H9 (cell line): ENCODE results near the gene FRK. TPM values are rescaled to one million over a fixed set of nuclear protein-coding genes. Genes with fewer than 3 reads are reported as not detected.

Experiments used
- DNase-seq: peaks from one replicate; pipeline ENCODE4 v3.0.0-alpha.2; 2017
- H2AFZ ChIP-seq: one replicate; pipeline ENCODE4 v1.6.1; 2013; ENCODE audit warnings: mild to moderate bottlenecking, low read length, control low read depth, moderate library complexity
- H2AK5ac ChIP-seq: 2 replicates; pipeline ENCODE4 v1.6.1; 2013; ENCODE audit warnings: low read length, control low read depth, mixed read lengths; ENCODE audit not compliant: insufficient read length
- H2BK120ac ChIP-seq: one replicate; pipeline ENCODE4 v1.6.1; 2013; ENCODE audit warnings: low read depth, mild to moderate bottlenecking, low read length, control low read depth, inconsistent platforms; ENCODE audit not compliant: poor library complexity, severe bottlenecking
- H2BK12ac ChIP-seq: 2 replicates; pipeline ENCODE4 v1.6.1; 2013; ENCODE audit warnings: low read length, control low read depth, mixed read lengths, low read depth; ENCODE audit not compliant: insufficient read length
- H2BK15ac ChIP-seq: 2 replicates; pipeline ENCODE4 v1.6.1; 2013; ENCODE audit warnings: low read depth, low read length, control low read depth
- H2BK20ac ChIP-seq: one replicate; pipeline ENCODE4 v1.6.1; 2013; ENCODE audit warnings: low read depth, mild to moderate bottlenecking, low read length, control low read depth, inconsistent platforms; ENCODE audit not compliant: poor library complexity, severe bottlenecking
- H2BK5ac ChIP-seq: 2 replicates; pipeline ENCODE4 v1.6.1; 2013; ENCODE audit warnings: low read length, control low read depth, mixed read lengths; ENCODE audit not compliant: insufficient read length
- H3K14ac ChIP-seq: 2 replicates; pipeline ENCODE4 v1.6.1; 2013; ENCODE audit warnings: low read length, control low read depth; ENCODE audit not compliant: insufficient read depth
- H3K18ac ChIP-seq: 2 replicates; pipeline ENCODE4 v1.6.1; 2013; ENCODE audit warnings: low read depth, mild to moderate bottlenecking, mixed read lengths, low read length, control low read depth; ENCODE audit not compliant: insufficient read length
- H3K23ac ChIP-seq: 2 replicates; pipeline ENCODE4 v1.6.1; 2013; ENCODE audit warnings: low read length, control low read depth, mixed read lengths, low read depth; ENCODE audit not compliant: insufficient read length
- H3K23me2 ChIP-seq: 2 replicates; pipeline ENCODE4 v1.6.1; 2013; ENCODE audit warnings: low read depth, mild to moderate bottlenecking, mixed read lengths, low read length, control low read depth; ENCODE audit not compliant: insufficient read length, poor library complexity, severe bottlenecking
- H3K27ac ChIP-seq: 2 replicates; pipeline ENCODE4 v1.5.1; 2013; ENCODE audit warnings: low read length, control low read depth, mixed read lengths, low read depth; ENCODE audit not compliant: insufficient read length
- H3K27me3 ChIP-seq: 2 replicates; pipeline ENCODE4 v1.6.1; 2013; ENCODE audit warnings: low read length, control low read depth, inconsistent platforms; ENCODE audit not compliant: insufficient read depth
- H3K4ac ChIP-seq: 2 replicates; pipeline ENCODE4 v1.6.1; 2013; ENCODE audit warnings: low read depth, mild to moderate bottlenecking, control low read depth, inconsistent platforms, low read length, moderate library complexity
- H3K4me1 ChIP-seq: 2 replicates; pipeline ENCODE4 v1.6.1; 2013; ENCODE audit warnings: low read length, control low read depth, inconsistent platforms; ENCODE audit not compliant: insufficient read depth
- H3K4me2 ChIP-seq: 2 replicates; pipeline ENCODE4 v1.6.1; 2013; ENCODE audit warnings: low read length, control low read depth, mixed read lengths; ENCODE audit not compliant: insufficient read length, insufficient read depth
- H3K56ac ChIP-seq: 2 replicates; pipeline ENCODE4 v1.6.1; 2013; ENCODE audit warnings: low read depth, mild to moderate bottlenecking, mixed read lengths, low read length, control low read depth; ENCODE audit not compliant: insufficient read length
- H3K79me1 ChIP-seq: 2 replicates; pipeline ENCODE4 v1.6.1; 2013; ENCODE audit warnings: low read depth, mild to moderate bottlenecking, moderate library complexity, low read length, control low read depth, inconsistent platforms; ENCODE audit not compliant: insufficient read depth, poor library complexity, severe bottlenecking
- H3K79me2 ChIP-seq: 2 replicates; pipeline ENCODE4 v1.6.1; 2013; ENCODE audit warnings: low read length, control low read depth, inconsistent platforms; ENCODE audit not compliant: insufficient read depth
- H3K9ac ChIP-seq: 2 replicates; pipeline ENCODE4 v1.6.1; 2013; ENCODE audit warnings: low read length, control low read depth, mixed read lengths; ENCODE audit not compliant: insufficient read length; ENCODE audit errors: extremely low read depth
- H3K9me3 ChIP-seq: one replicate; pipeline ENCODE4 v1.6.1; 2013; ENCODE audit warnings: low read depth, low read length, inconsistent platforms; ENCODE audit not compliant: control insufficient read depth
- H3T11ph ChIP-seq: one replicate; pipeline ENCODE4 v1.6.1; 2013; ENCODE audit warnings: mild to moderate bottlenecking, low read length, control low read depth, inconsistent platforms
- H4K20me1 ChIP-seq: one replicate; pipeline ENCODE4 v1.6.1; 2013; ENCODE audit not compliant: control insufficient read depth, insufficient read length, insufficient read depth
- H4K5ac ChIP-seq: 2 replicates; pipeline ENCODE4 v1.6.1; 2013; ENCODE audit warnings: low read depth, mild to moderate bottlenecking, mixed read lengths, low read length, control low read depth; ENCODE audit not compliant: insufficient read length
- H4K8ac ChIP-seq: replicated peaks from 2 replicates; pipeline ENCODE4 v1.6.1; 2013; ENCODE audit warnings: low read length, control low read depth, mixed read lengths, low read depth; ENCODE audit not compliant: insufficient read length
- H4K91ac ChIP-seq: 2 replicates; pipeline ENCODE4 v1.6.1; 2013; ENCODE audit warnings: low read depth, mild to moderate bottlenecking, moderate library complexity, mixed read lengths, low read length, control low read depth; ENCODE audit not compliant: insufficient read length
- H3K27ac Mint-ChIP-seq, 3 experiments: 2 replicates in 2 of 3; 3 replicates in 1 of 3; pipeline ENCODE4 v1.8.0; 2020 to 2021; ENCODE audit warnings: mixed read lengths in 3 of 3, mild to moderate bottlenecking in 1 of 3, moderate library complexity in 1 of 3
- H3K27me3 Mint-ChIP-seq: 2 replicates; pipeline ENCODE4 v1.8.0; 2021; ENCODE audit warnings: low read depth, mild to moderate bottlenecking, moderate library complexity, mixed read lengths
- H3K36me3 Mint-ChIP-seq, 3 experiments: 2 replicates in 2 of 3; 3 replicates in 1 of 3; pipeline ENCODE4 v1.8.0; 2020 to 2021; ENCODE audit warnings: low read depth in 3 of 3, mixed read lengths in 3 of 3; ENCODE audit not compliant: insufficient read depth in 1 of 3
- H3K4me1 Mint-ChIP-seq, 2 experiments: 2 replicates each; pipeline ENCODE4 v1.8.0; 2020; ENCODE audit warnings: mixed read lengths in 2 of 2
- H3K4me3 Mint-ChIP-seq, 2 experiments: 2 replicates in 1 of 2; 3 replicates in 1 of 2; pipeline ENCODE4 v1.8.0; 2020 to 2021; ENCODE audit warnings: mild to moderate bottlenecking in 2 of 2, mixed read lengths in 2 of 2, moderate library complexity in 1 of 2
- H3K9me3 Mint-ChIP-seq, 2 experiments: 2 replicates in 1 of 2; 3 replicates in 1 of 2; pipeline ENCODE4 v1.8.0; 2020; ENCODE audit warnings: mild to moderate bottlenecking in 2 of 2, mixed read lengths in 2 of 2, moderate library complexity in 1 of 2
- WGBS: extraction: QIAGEN DNeasy Blood & Tissue Kit; methylation state at CpG from one replicate; pipeline ENCODE4 v1.1.7; 2013; ENCODE audit warnings: missing lambda C conversion rate, low lambda C conversion rate, mixed read lengths; ENCODE audit not compliant: insufficient read length; ENCODE audit errors: extremely low coverage; 5-methylcytosine and 5-hydroxymethylcytosine counted together
- total RNA-seq: library from RNA; stranded (reverse); gene quantifications from 2 replicates; pipeline ENCODE4 v1.2.1, GENCODE V29; 2021
- TF ChIP-seq, protein P1 (sequence below): fragments of 200-600 bp; sonication (generic); conservative IDR thresholded peaks from 3 replicates; pipeline ENCODE4 v1.8.0; 2021; ENCODE audit warnings: antibody characterized with exemption, mild to moderate bottlenecking

Gene FRK
- total RNA-seq, 1 experiment from 2014 or later, result 0.15 TPM

DNA sequence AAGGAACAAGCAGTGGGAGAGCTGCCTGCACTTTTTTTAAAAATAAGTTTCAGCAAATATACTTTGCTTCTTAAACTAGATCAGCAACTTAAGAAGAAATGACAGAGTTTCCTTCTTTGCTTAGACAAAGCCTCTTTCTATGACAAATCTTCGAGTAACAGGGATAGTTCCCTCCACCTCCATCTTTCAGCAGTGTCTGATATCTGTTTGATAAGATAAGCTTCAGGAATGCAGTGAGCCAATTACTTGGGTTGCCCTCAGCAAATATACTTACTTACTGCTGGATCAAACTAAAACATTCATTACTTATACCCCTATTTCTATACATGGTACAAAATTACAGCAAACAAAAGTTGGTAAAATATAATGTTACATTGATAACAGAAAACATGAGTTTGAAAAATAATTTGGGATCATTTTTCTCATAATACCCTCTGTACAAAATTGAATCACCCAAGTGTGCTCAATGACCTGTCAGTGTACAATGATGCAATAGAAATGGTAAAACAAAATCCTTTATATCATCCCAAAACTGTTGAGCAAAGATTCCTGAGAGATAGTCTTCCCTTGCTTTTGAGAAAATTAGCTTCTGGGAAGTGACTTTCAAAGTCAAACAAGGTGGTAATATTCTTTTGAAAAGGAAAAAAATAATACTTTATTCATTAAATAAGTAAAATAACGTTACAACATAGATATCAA lies 24.5 kb downstream of the FRK start:
- H3K4me3 Mint-ChIP-seq, result no peak overlapping the region
- Histone ChIP-seq H2AK5ac (no peak overlapping the region), H4K5ac (no peak overlapping the region), H3K4me1 (no peaks in the 10 kb centered on the region), H3K56ac (no peak overlapping the region), H3K23me2 (no peaks in the 10 kb centered on the region), H3K9me3 (no peaks in the 10 kb centered on the region), H2BK20ac (no peak overlapping the region), H3K14ac (no peak overlapping the region), H2BK15ac (no peak overlapping the region), H3K9ac (no peak overlapping the region), H3T11ph (no peak overlapping the region), H4K20me1 (no peaks in the 10 kb centered on the region), H2BK5ac (no peak overlapping the region), H2BK12ac (no peak overlapping the region), H3K4ac (no peak overlapping the region), H3K79me2 (no peaks in the 10 kb centered on the region), H3K23ac (no peak overlapping the region), H2BK120ac (no peak overlapping the region), H4K91ac (no peak overlapping the region), H3K27me3 (no peaks in the 10 kb centered on the region), H3K27ac (no peak overlapping the region), H2AFZ (no peak overlapping the region), H3K18ac (no peak overlapping the region), H4K8ac (no peak overlapping the region), H3K79me1 (no peaks in the 10 kb centered on the region), H3K4me2 (no peak overlapping the region)
- H3K9me3 Mint-ChIP-seq, result no peaks in the 10 kb centered on the region
- TF ChIP-seq, protein P1, sequence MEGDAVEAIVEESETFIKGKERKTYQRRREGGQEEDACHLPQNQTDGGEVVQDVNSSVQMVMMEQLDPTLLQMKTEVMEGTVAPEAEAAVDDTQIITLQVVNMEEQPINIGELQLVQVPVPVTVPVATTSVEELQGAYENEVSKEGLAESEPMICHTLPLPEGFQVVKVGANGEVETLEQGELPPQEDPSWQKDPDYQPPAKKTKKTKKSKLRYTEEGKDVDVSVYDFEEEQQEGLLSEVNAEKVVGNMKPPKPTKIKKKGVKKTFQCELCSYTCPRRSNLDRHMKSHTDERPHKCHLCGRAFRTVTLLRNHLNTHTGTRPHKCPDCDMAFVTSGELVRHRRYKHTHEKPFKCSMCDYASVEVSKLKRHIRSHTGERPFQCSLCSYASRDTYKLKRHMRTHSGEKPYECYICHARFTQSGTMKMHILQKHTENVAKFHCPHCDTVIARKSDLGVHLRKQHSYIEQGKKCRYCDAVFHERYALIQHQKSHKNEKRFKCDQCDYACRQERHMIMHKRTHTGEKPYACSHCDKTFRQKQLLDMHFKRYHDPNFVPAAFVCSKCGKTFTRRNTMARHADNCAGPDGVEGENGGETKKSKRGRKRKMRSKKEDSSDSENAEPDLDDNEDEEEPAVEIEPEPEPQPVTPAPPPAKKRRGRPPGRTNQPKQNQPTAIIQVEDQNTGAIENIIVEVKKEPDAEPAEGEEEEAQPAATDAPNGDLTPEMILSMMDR, result no peak
- no peak overlapping the region for H3K27ac Mint-ChIP-seq
- no peak for DNase-seq
- no peaks in the 10 kb centered on the region for H3K27me3 Mint-ChIP-seq
- peaks cover 4 to 10% of the 10 kb centered on the region in 2 experiments for H3K4me1 Mint-ChIP-seq
- no peaks in the 10 kb centered on the region for H3K36me3 Mint-ChIP-seq
- WGBS, result no CpG with 5 or more reads among the region's 2 CpGs
